Measurements from ENCODE around the gene MTIF2. TPM values are rescaled to one million over a fixed set of nuclear protein-coding genes. Genes with fewer than 3 reads are reported as not detected.

MTIF2 gene
- total RNA-seq, 1 donor from 2014 or later, result 72.1 TPM

DNA sequence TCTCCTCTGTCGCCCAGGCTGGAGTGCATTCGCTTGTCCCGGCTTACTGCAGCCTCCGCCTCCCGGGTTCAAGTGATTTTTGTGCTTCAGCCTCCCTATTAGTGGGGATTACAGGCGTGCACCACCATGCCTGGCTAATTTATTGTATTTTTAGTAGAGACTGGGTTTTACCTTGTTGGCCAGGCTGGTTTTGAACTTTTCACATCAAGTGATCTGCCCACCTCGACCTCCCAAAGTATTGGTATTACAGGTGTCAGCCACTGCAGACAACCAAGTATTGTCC lies 35.4 kb downstream of the MTIF2 start:
- TF ChIP-seq, protein P1, sequence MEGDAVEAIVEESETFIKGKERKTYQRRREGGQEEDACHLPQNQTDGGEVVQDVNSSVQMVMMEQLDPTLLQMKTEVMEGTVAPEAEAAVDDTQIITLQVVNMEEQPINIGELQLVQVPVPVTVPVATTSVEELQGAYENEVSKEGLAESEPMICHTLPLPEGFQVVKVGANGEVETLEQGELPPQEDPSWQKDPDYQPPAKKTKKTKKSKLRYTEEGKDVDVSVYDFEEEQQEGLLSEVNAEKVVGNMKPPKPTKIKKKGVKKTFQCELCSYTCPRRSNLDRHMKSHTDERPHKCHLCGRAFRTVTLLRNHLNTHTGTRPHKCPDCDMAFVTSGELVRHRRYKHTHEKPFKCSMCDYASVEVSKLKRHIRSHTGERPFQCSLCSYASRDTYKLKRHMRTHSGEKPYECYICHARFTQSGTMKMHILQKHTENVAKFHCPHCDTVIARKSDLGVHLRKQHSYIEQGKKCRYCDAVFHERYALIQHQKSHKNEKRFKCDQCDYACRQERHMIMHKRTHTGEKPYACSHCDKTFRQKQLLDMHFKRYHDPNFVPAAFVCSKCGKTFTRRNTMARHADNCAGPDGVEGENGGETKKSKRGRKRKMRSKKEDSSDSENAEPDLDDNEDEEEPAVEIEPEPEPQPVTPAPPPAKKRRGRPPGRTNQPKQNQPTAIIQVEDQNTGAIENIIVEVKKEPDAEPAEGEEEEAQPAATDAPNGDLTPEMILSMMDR (IDR thresholded peaks at IDR 0.05; ENCODE audit: insufficient read depth, low read length, severe bottlenecking), result no peak
- Histone ChIP-seq H3K4me3 (ENCODE audit: low read depth, low read length) (peak overlapping the region; percentile 84), H3K36me3 (ENCODE audit: control insufficient read depth, insufficient read depth, low read length) (peaks cover 12% of the 10 kb centered on the region), H3K27me3 (ENCODE audit: control insufficient read depth, insufficient read depth, low read length) (no peaks in the 10 kb centered on the region)
- FAIRE-seq (no peak), DNase-seq (ENCODE audit: low read depth) (no peak)

DNA sequence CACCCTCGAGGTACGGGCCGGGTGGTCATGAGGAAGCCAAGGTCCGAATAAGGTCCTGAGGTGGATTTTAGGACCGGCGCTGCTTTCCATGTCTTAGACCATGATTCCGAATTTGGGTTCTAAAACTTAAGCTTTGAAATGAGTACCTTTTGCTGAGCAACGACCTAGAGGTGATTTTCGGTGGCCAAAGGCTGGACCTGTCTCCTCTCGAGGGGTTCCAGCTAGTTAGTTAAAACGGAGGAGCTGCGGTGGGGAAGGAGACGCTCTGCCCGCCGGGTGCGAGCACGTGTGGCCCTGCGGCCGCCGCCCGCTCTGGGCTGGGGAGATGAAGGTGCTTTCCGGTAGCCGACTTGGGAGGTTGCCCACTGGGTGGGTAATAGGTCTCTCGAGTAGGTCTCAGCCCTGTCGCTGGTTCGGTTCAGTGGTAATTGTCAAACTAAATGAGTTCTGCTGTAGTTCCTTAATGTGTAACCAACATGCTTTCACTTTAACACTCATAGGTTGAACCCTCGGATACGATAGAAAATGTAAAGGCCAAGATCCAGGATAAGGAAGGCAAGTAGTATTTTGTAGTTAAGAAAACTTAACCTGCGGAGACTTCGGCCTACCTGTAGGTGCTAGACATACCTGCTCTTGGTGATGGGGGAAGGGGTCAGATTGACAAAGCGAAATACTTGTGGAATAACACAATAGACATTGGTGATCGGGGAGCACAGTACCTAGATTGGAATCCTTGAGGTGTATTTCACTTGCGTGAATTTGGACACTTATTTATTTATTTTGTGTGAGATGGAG lies 36.0 kb downstream of the MTIF2 start:
- TF ChIP-seq, protein P1 (IDR thresholded peaks at IDR 0.05; ENCODE audit: insufficient read depth, low read length, severe bottlenecking), result no peak
- Histone ChIP-seq H3K4me3 (ENCODE audit: low read depth, low read length) (peak overlapping the region; percentile 84), H3K36me3 (ENCODE audit: control insufficient read depth, insufficient read depth, low read length) (peaks cover 12% of the 10 kb centered on the region), H3K27me3 (ENCODE audit: control insufficient read depth, insufficient read depth, low read length) (no peaks in the 10 kb centered on the region)
- DNase-seq (ENCODE audit: low read depth) (peak; percentile 25), FAIRE-seq (no peak)

DNA sequence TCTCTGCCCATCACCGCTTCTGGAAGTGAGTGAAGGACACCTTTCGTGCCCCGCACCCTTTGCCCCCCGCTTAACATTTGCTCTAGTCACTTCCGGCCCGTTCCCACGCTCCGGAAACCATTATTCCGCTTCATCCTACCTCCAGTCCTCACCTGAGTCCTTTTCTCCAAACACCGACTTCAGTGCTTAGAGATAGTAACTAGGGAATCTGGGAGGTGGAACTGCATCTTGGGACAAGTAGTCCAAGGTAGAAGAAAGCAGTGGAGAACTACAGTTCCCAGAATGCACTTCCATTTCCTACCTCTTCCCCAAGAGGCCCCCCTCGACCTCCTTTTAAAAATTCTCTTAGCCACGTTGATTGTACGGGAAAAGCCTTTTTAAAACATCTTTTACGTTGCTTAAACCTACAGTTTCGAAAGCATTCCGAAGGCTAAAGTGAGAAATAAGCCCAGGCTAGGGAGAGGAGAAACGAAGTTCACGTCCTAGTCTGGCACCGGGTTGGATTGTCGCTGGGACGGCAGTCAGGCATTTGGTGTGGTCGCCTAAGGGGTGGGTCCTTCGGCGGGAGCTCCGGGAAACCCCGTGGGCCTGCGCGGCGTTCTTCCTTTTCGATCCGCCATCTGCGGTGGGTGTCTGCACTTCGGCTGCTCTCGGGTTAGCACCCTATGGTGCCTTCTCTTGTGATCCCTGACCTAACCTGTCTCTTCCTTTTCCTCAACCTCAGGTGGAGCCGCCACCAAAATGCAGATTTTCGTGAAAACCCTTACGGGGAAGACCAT lies 36.8 kb downstream of the MTIF2 start, which contains the start of the genes CLHC1 and RPS27A:
TSS of gene CLHC1 (minus strand) at position 210 of the 779 bp plus-strand sequence. CDS start 9,882 bp downstream, outside the sequence.
TSS of gene RPS27A (plus strand) at position 605 of the 779 bp plus-strand sequence. CDS start at position 742, 137 bp downstream.
- FAIRE-seq (no peak), DNase-seq (ENCODE audit: low read depth) (peak; percentile 99)
- Histone ChIP-seq H3K27me3 (ENCODE audit: control insufficient read depth, insufficient read depth, low read length) (no peaks in the 10 kb centered on the region), H3K4me3 (ENCODE audit: low read depth, low read length) (peak within 1 kb of the TSS; percentile 84), H3K36me3 (ENCODE audit: control insufficient read depth, insufficient read depth, low read length) (peaks cover 12% of the 10 kb centered on the region)
- TF ChIP-seq, protein P1 (IDR thresholded peaks at IDR 0.05; ENCODE audit: insufficient read depth, low read length, severe bottlenecking), result no peak

DNA sequence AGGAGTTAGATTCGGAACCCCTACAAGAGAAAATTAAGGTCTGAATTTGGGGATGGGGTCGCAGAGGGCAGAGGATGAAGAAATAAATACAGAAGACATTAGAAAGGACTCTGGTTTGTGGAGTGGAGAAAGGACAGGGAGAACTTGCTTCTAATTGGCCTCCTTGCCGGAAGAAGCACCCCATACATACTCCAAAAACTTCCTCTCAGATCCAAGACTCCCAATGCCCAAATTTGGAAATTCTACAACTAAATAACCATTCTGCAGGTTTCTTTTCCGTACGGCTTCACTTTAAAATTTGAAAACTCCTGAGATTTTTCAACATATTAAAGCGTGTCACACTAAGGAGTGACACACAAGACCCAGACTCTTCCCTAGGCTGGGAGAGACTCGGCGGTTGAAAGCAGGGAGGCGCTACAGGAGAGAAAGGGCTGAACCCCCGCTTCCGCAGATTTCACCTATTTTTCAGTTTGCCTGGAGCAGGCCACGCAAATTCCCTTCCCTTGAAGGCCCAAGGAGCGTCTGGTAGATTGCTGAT lies 37.4 kb downstream of the MTIF2 start:
- DNase-seq (ENCODE audit: low read depth), result peak; percentile 59
- Histone ChIP-seq H3K27me3 (ENCODE audit: control insufficient read depth, insufficient read depth, low read length) (no peaks in the 10 kb centered on the region), H3K4me3 (ENCODE audit: low read depth, low read length) (peak overlapping the region; percentile 84), H3K36me3 (ENCODE audit: control insufficient read depth, insufficient read depth, low read length) (peaks cover 12% of the 10 kb centered on the region)
- FAIRE-seq, result no peak
- TF ChIP-seq, protein P1 (IDR thresholded peaks at IDR 0.05; ENCODE audit: insufficient read depth, low read length, severe bottlenecking), result no peak

DNA sequence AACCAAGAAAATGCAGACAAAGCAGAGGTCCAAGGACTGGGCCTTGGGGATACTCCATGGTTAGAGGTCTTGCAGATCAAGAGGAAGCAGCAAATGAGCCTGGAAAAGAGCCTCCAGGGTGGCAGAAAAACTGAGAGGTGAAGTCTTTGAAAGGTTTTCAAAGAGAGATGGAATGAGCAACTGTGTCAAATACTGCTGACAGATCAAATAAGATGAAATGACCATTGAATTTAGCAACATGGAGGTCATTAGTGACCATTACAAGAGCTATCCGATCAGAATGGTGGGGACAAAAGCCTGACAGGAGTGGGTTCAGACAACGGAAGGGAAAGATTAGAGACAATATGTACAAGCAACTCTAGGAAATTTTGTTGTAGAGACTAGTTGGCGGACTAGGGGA lies 38.5 kb downstream of the MTIF2 start:
- FAIRE-seq (no peak), DNase-seq (ENCODE audit: low read depth) (no peak)
- TF ChIP-seq, protein P1 (IDR thresholded peaks at IDR 0.05; ENCODE audit: insufficient read depth, low read length, severe bottlenecking), result no peak
- Histone ChIP-seq H3K36me3 (ENCODE audit: control insufficient read depth, insufficient read depth, low read length) (peaks cover 10% of the 10 kb centered on the region), H3K27me3 (ENCODE audit: control insufficient read depth, insufficient read depth, low read length) (no peaks in the 10 kb centered on the region), H3K4me3 (ENCODE audit: low read depth, low read length) (no peak overlapping the region)
